KBM-7 (cell line): ENCODE measurements around the gene MICAL2.

Experiments
- DNase-seq: peaks from one replicate; pipeline ENCODE4 v3.0.0-alpha.2; 2015
- in situ Hi-C: fragments of 300-500 bp; cut with MboI; formaldehyde crosslinking; loops from 2 replicates; pipeline ENCODE4 v1.14.3; 2020; ENCODE audit warnings: low sequenced_read_pairs, low pct_unique_long_range_greater_than_20kb, mixed read lengths

Gene MICAL2

GRCh38 chr11:12091956-12092558 lies 18.3 kb upstream of the MICAL2 start:
- in situ Hi-C loops: no loop called here
- DNase-seq: no peak

GRCh38 chr11:12092714-12093113 lies 17.7 kb upstream of the MICAL2 start:
- no peak for DNase-seq
- in situ Hi-C loops: no loop called here

GRCh38 chr11:12094872-12095800 lies 15.3 kb upstream of the MICAL2 start:
- DNase-seq: peak; percentile 70
- in situ Hi-C loops: no loop called here

- DNase-seq: no peak
- in situ Hi-C loops: no loop called here
Measured at GRCh38 chr11:12097219-12097618, 13.2 kb upstream of the MICAL2 start.

GRCh38 chr11:12098601-12099000 lies 11.8 kb upstream of the MICAL2 start:
- no peak for DNase-seq
- in situ Hi-C loops: no loop called here

- in situ Hi-C loops: no loop called here
- DNase-seq: peak; percentile 66
Measured at GRCh38 chr11:12099132-12099873, 11.1 kb upstream of the MICAL2 start.

GRCh38 chr11:12100429-12100828 lies 10.0 kb upstream of the MICAL2 start:
- DNase-seq: no peak
- in situ Hi-C loops: no loop called here

GRCh38 chr11:12100841-12101242 lies 9.5 kb upstream of the MICAL2 start:
- DNase-seq: no peak
- in situ Hi-C loops: no loop called here

- in situ Hi-C loops: no loop called here
- DNase-seq: no peak
Measured at GRCh38 chr11:12101318-12101717, 9.1 kb upstream of the MICAL2 start.

GRCh38 chr11:12102588-12103410 lies 7.6 kb upstream of the MICAL2 start:
- in situ Hi-C loops: no loop called here
- DNase-seq: no peak

GRCh38 chr11:12103411-12104225 lies 6.8 kb upstream of the MICAL2 start:
- no peak for DNase-seq
- in situ Hi-C loops: no loop called here

- in situ Hi-C loops: no loop called here
- DNase-seq: no peak
Measured at GRCh38 chr11:12105471-12105870, 4.9 kb upstream of the MICAL2 start.

GRCh38 chr11:12106101-12106500 lies 4.3 kb upstream of the MICAL2 start:
- DNase-seq: no peak
- in situ Hi-C loops: no loop called here

GRCh38 chr11:12106501-12106900 lies 3.9 kb upstream of the MICAL2 start:
- in situ Hi-C loops: no loop called here
- no peak for DNase-seq

GRCh38 chr11:12108875-12109453 lies 1.4 kb upstream of the MICAL2 start:
- no peak for DNase-seq
- in situ Hi-C loops: no loop called here

- DNase-seq: no peak
Measured at GRCh38 chr11:12109591-12110196, 696 bp upstream of the MICAL2 start.

GRCh38 chr11:12110714-12111548 lies 541 bp downstream of the MICAL2 start:
- in situ Hi-C loops: no loop called here
- peak; percentile 55 for DNase-seq

More at GRCh38 chr11:12109591-12110196, 696 bp upstream of the MICAL2 start:
- in situ Hi-C loops: no loop called here
